Measurements from ENCODE around the gene SCN1A.

DNA sequence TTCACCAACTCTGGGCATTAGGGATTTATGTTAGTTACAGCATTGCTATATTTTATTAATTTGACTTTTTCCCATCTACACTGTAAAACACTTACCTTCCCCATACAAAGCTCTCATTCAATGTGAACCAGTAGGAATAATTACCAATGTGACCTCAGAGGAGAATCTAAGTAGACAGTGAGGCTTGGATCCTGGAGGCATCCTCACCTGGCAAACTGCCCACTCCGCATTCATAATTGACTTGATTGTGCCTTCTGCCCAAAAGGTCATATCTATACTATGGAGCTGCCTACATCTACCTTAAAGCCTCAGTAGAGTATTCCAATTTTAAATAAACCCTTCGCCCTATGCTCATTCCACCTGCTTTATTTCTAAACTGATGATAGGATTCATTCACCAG lies 45.4 kb upstream of the SCN1A start:
- TF ChIP-seq, protein P1, sequence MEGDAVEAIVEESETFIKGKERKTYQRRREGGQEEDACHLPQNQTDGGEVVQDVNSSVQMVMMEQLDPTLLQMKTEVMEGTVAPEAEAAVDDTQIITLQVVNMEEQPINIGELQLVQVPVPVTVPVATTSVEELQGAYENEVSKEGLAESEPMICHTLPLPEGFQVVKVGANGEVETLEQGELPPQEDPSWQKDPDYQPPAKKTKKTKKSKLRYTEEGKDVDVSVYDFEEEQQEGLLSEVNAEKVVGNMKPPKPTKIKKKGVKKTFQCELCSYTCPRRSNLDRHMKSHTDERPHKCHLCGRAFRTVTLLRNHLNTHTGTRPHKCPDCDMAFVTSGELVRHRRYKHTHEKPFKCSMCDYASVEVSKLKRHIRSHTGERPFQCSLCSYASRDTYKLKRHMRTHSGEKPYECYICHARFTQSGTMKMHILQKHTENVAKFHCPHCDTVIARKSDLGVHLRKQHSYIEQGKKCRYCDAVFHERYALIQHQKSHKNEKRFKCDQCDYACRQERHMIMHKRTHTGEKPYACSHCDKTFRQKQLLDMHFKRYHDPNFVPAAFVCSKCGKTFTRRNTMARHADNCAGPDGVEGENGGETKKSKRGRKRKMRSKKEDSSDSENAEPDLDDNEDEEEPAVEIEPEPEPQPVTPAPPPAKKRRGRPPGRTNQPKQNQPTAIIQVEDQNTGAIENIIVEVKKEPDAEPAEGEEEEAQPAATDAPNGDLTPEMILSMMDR (IDR thresholded peaks at IDR 0.05), result no peak
- TF ChIP-seq POLR2A (IDR thresholded peaks at IDR 0.05; ENCODE audit: low read depth) (no peak), EP300 (IDR thresholded peaks at IDR 0.05) (no peak)

Data from esophagus muscularis mucosa (tissue), 4 donors.